ENCODE results near the gene PRRC1. TPM values are rescaled to one million over a fixed set of nuclear protein-coding genes. Genes with fewer than 3 reads are reported as not detected.
A peak's percentile ranks its signal among the peaks of the same experiment; 100 is the strongest.
"Not testable (repeated sequence)": the region's sequence is repeated elsewhere in the genome, so short reads cannot be mapped to it uniquely, and the experiment has no call there.

The PRRC1 gene
- polyA plus RNA-seq, 6 donors from 2014 or later = 25.5 to 36.4 (median 30.7) TPM

GRCh38 chr5:127556609-127557334 is 39.3 kb downstream of the PRRC1 start:
- Mint-ChIP-seq H3K4me3 (no peak overlapping the region), H3K27me3 (no peaks in the 10 kb centered on the region), H3K4me1 (no peaks in the 10 kb centered on the region), H3K27ac (no peak overlapping the region), H3K36me3 (peaks cover 0 to 6% of the 10 kb centered on the region in 2 donors), H3K9me3 (no peaks in the 10 kb centered on the region)
- ATAC-seq (ENCODE audit: low read depth in 2 of 2) = no peak
- no peak for DNase-seq

GRCh38 chr5:127558273-127558672 is 40.8 kb downstream of the PRRC1 start:
- H3K4me3 Mint-ChIP-seq = no peak overlapping the region
- ATAC-seq (ENCODE audit: low read depth in 2 of 2) = no peak
- no peaks in the 10 kb centered on the region for H3K27me3 Mint-ChIP-seq
- no peak for DNase-seq
- no peaks in the 10 kb centered on the region for H3K4me1 Mint-ChIP-seq
- no peak overlapping the region for H3K27ac Mint-ChIP-seq
- H3K36me3 Mint-ChIP-seq = no peaks in the 10 kb centered on the region
- H3K9me3 Mint-ChIP-seq = no peaks in the 10 kb centered on the region

- DNase-seq (no peak), ATAC-seq (ENCODE audit: low read depth in 2 of 2) (no peak)
- Mint-ChIP-seq H3K9me3 (no peaks in the 10 kb centered on the region), H3K27me3 (no peaks in the 10 kb centered on the region), H3K27ac (no peak overlapping the region), H3K4me3 (no peak overlapping the region), H3K4me1 (peaks cover 0 to 4% (median 0%) of the 10 kb centered on the region in 3 donors), H3K36me3 (no peaks in the 10 kb centered on the region)
These were observed 43.8 kb downstream of the PRRC1 start for GRCh38 chr5:127561254-127561653.

- DNase-seq = no peak
- Mint-ChIP-seq H3K4me1 (peaks cover 0 to 4% (median 2%) of the 10 kb centered on the region in 3 donors), H3K9me3 (no peaks in the 10 kb centered on the region), H3K27ac (no peak overlapping the region), H3K36me3 (no peaks in the 10 kb centered on the region), H3K4me3 (no peak overlapping the region), H3K27me3 (no peaks in the 10 kb centered on the region)
- no peak for ATAC-seq (ENCODE audit: low read depth in 2 of 2)
These were observed 44.8 kb downstream of the PRRC1 start for GRCh38 chr5:127562252-127562651.

- Mint-ChIP-seq H3K4me3 (no peak overlapping the region), H3K27me3 (peaks cover 0 to 4% (median 3%) of the 10 kb centered on the region in 3 donors), H3K9me3 (no peaks in the 10 kb centered on the region), H3K27ac (no peak overlapping the region), H3K4me1 (peaks cover 3 to 7% (median 4%) of the 10 kb centered on the region in 3 donors), H3K36me3 (no peaks in the 10 kb centered on the region)
- DNase-seq (no peak), ATAC-seq (ENCODE audit: low read depth in 2 of 2) (no peak)
These were observed 45.7 kb downstream of the PRRC1 start for GRCh38 chr5:127563136-127563535.

GRCh38 chr5:127564002-127564769 is 46.7 kb downstream of the PRRC1 start:
- peaks cover 3 to 10% (median 8%) of the 10 kb centered on the region in 3 donors for H3K4me1 Mint-ChIP-seq
- no peaks in the 10 kb centered on the region for H3K9me3 Mint-ChIP-seq
- H3K27me3 Mint-ChIP-seq = peaks cover 0 to 7% (median 5%) of the 10 kb centered on the region in 3 donors
- ATAC-seq (ENCODE audit: low read depth in 2 of 2) (peak; percentile 65 to 72), DNase-seq (peak; percentile 41)
- H3K27ac Mint-ChIP-seq = no peak overlapping the region
- no peaks in the 10 kb centered on the region for H3K36me3 Mint-ChIP-seq
- no peak overlapping the region for H3K4me3 Mint-ChIP-seq

GRCh38 chr5:127565586-127566270 is 48.3 kb downstream of the PRRC1 start:
- Mint-ChIP-seq H3K4me1 (peaks cover 3 to 10% (median 8%) of the 10 kb centered on the region in 3 donors), H3K9me3 (peaks cover 0 to 3% (median 0%) of the 10 kb centered on the region in 7 donors), H3K27ac (no peak overlapping the region), H3K27me3 (peaks cover 0 to 7% (median 5%) of the 10 kb centered on the region in 3 donors), H3K36me3 (no peaks in the 10 kb centered on the region), H3K4me3 (no peak overlapping the region)
- DNase-seq = no peak
- no peak for ATAC-seq (ENCODE audit: low read depth in 2 of 2)

- ATAC-seq (ENCODE audit: low read depth in 2 of 2) (no peak), DNase-seq (no peak)
- peaks cover 0 to 3% (median 0%) of the 10 kb centered on the region in 7 donors for H3K9me3 Mint-ChIP-seq
- peaks cover 0 to 7% (median 5%) of the 10 kb centered on the region in 3 donors for H3K27me3 Mint-ChIP-seq
- H3K4me3 Mint-ChIP-seq = peak overlapping the region in 1 of 8 donors; percentile 55
- peaks cover 3 to 10% (median 8%) of the 10 kb centered on the region in 3 donors for H3K4me1 Mint-ChIP-seq
- H3K36me3 Mint-ChIP-seq = no peaks in the 10 kb centered on the region
- H3K27ac Mint-ChIP-seq = peak overlapping the region in 1 of 6 donors; percentile 67
These were observed 49.8 kb downstream of the PRRC1 start for GRCh38 chr5:127567026-127567768.

GRCh38 chr5:127568166-127568565 is 50.7 kb downstream of the PRRC1 start:
- peak overlapping the region in 7 of 8 donors; percentile 3 to 79 (median 63) for H3K4me3 Mint-ChIP-seq

GRCh38 chr5:127569471-127569870 is 52.0 kb downstream of the PRRC1 start:
- H3K4me3 Mint-ChIP-seq = peak overlapping the region in 6 of 8 donors; percentile 3 to 79 (median 54)
- H3K27ac Mint-ChIP-seq; ATAC-seq (ENCODE audit: low read depth in 2 of 2); H3K36me3 Mint-ChIP-seq; H3K27me3 Mint-ChIP-seq; H3K4me1 Mint-ChIP-seq; DNase-seq: not testable (repeated sequence)
- H3K9me3 Mint-ChIP-seq = peaks cover 0 to 10% (median 3%) of the 10 kb centered on the region in 7 donors

More at GRCh38 chr5:127568166-127568565, 50.7 kb downstream of the PRRC1 start:
- peaks cover 0 to 3% (median 0%) of the 10 kb centered on the region in 7 donors for H3K9me3 Mint-ChIP-seq
- peaks cover 3 to 10% (median 8%) of the 10 kb centered on the region in 3 donors for H3K4me1 Mint-ChIP-seq
- H3K27ac Mint-ChIP-seq = peak overlapping the region in 1 of 6 donors; percentile 6
- no peaks in the 10 kb centered on the region for H3K36me3 Mint-ChIP-seq
- ATAC-seq (ENCODE audit: low read depth in 2 of 2) = peak in 1 of 2 donors; percentile 30
- no peak for DNase-seq
- peaks cover 0 to 7% (median 5%) of the 10 kb centered on the region in 3 donors for H3K27me3 Mint-ChIP-seq

- Mint-ChIP-seq H3K36me3 (peaks cover 9 to 12% of the 10 kb centered on the region in 2 donors), H3K9me3 (peaks cover 8 to 23% (median 16%) of the 10 kb centered on the region in 7 donors), H3K4me1 (peaks cover 3 to 10% (median 4%) of the 10 kb centered on the region in 3 donors), H3K27me3 (peaks cover 0 to 7% (median 5%) of the 10 kb centered on the region in 3 donors), H3K4me3 (no peak overlapping the region), H3K27ac (no peak overlapping the region)
- ATAC-seq (ENCODE audit: low read depth in 2 of 2) = no peak
- DNase-seq = no peak
These were observed 54.1 kb downstream of the PRRC1 start for GRCh38 chr5:127571314-127572131.

GRCh38 chr5:127572930-127573329 is 55.5 kb downstream of the PRRC1 start:
- Mint-ChIP-seq H3K27ac (no peak overlapping the region), H3K4me1 (peaks cover 3 to 5% (median 3%) of the 10 kb centered on the region in 3 donors), H3K36me3 (peaks cover 9 to 12% of the 10 kb centered on the region in 2 donors), H3K27me3 (peaks cover 0 to 5% (median 4%) of the 10 kb centered on the region in 3 donors), H3K4me3 (no peak overlapping the region), H3K9me3 (peaks cover 8 to 23% (median 16%) of the 10 kb centered on the region in 7 donors)
- ATAC-seq (ENCODE audit: low read depth in 2 of 2) (no peak), DNase-seq (no peak)

Data from naive B cell (primary cell).